ENCODE data around the gene CABS1.

The CABS1 gene

GRCh38 chr4:70334681-70335080 lies at the start of gene CABS1:
Gene CABS1 (plus strand): TSS chr4:70334981. CDS start chr4:70335040, 59 bp downstream.
- no peak for DNase-seq (ENCODE audit: low read depth in 2 of 2)

GRCh38 chr4:70288651-70289050 lies 46.1 kb upstream of the CABS1 start:
- DNase-seq (ENCODE audit: low read depth in 2 of 2): no peak

- DNase-seq (ENCODE audit: low read depth in 2 of 2): no peak
Measured at GRCh38 chr4:70291341-70291740, 43.4 kb upstream of the CABS1 start.

- DNase-seq (ENCODE audit: low read depth in 2 of 2): no peak
Measured at GRCh38 chr4:70297576-70297975, 37.2 kb upstream of the CABS1 start.

GRCh38 chr4:70298051-70298450 lies 36.7 kb upstream of the CABS1 start:
- DNase-seq (ENCODE audit: low read depth in 2 of 2): no peak

GRCh38 chr4:70299643-70300042 lies 35.1 kb upstream of the CABS1 start:
- DNase-seq (ENCODE audit: low read depth in 2 of 2): no peak

GRCh38 chr4:70300215-70300614 lies 34.6 kb upstream of the CABS1 start:
- DNase-seq (ENCODE audit: low read depth in 2 of 2): no peak

GRCh38 chr4:70303090-70303489 lies 31.7 kb upstream of the CABS1 start:
- no peak for DNase-seq (ENCODE audit: low read depth in 2 of 2)

- no peak for DNase-seq (ENCODE audit: low read depth in 2 of 2)
Measured at GRCh38 chr4:70305601-70306000, 29.2 kb upstream of the CABS1 start.

- no peak for DNase-seq (ENCODE audit: low read depth in 2 of 2)
Measured at GRCh38 chr4:70306076-70306475, 28.7 kb upstream of the CABS1 start.

- no peak for DNase-seq (ENCODE audit: low read depth in 2 of 2)
Measured at GRCh38 chr4:70313736-70314135, 21.0 kb upstream of the CABS1 start.

GRCh38 chr4:70315928-70316327 lies 18.9 kb upstream of the CABS1 start:
- DNase-seq (ENCODE audit: low read depth in 2 of 2): no peak

GRCh38 chr4:70326052-70326451 lies 8.7 kb upstream of the CABS1 start:
- no peak for DNase-seq (ENCODE audit: low read depth in 2 of 2)

- DNase-seq (ENCODE audit: low read depth in 2 of 2): no peak
Measured at GRCh38 chr4:70336043-70336442, 1.3 kb downstream of the CABS1 start.

- DNase-seq (ENCODE audit: low read depth in 2 of 2): no peak
Measured at GRCh38 chr4:70337886-70338420, 3.2 kb downstream of the CABS1 start.

GRCh38 chr4:70356185-70356584 lies 21.4 kb downstream of the CABS1 start:
- DNase-seq (ENCODE audit: low read depth in 2 of 2): no peak

- no peak for DNase-seq (ENCODE audit: low read depth in 2 of 2)
Measured at GRCh38 chr4:70359115-70359661, 24.4 kb downstream of the CABS1 start.

- no peak for DNase-seq (ENCODE audit: low read depth in 2 of 2)
Measured at GRCh38 chr4:70360460-70360859, 25.7 kb downstream of the CABS1 start, which contains the start of gene SMR3A. Gene SMR3A (plus strand): TSS chr4:70360760. CDS start chr4:70362116, 1,356 bp downstream.

GRCh38 chr4:70364002-70364401 lies 29.2 kb downstream of the CABS1 start:
- DNase-seq (ENCODE audit: low read depth in 2 of 2): no peak

- no peak for DNase-seq (ENCODE audit: low read depth in 2 of 2)
Measured at GRCh38 chr4:70365479-70365878, 30.7 kb downstream of the CABS1 start.

- no peak for DNase-seq (ENCODE audit: low read depth in 2 of 2)
Measured at GRCh38 chr4:70367813-70368212, 33.0 kb downstream of the CABS1 start.

- no peak for DNase-seq (ENCODE audit: low read depth in 2 of 2)
Measured at GRCh38 chr4:70371987-70372386, 37.2 kb downstream of the CABS1 start.

GRCh38 chr4:70372760-70373159 lies 38.0 kb downstream of the CABS1 start:
- no peak for DNase-seq (ENCODE audit: low read depth in 2 of 2)

GRCh38 chr4:70380578-70380977 lies 45.8 kb downstream of the CABS1 start:
- no peak for DNase-seq (ENCODE audit: low read depth in 2 of 2)
